Stomach (tissue), 9 donors: ENCODE measurements around the gene VCP. TPM values are rescaled to one million over a fixed set of nuclear protein-coding genes. Genes with fewer than 3 reads are reported as not detected.

Experiments used
- DNase-seq, 2 donors: peaks; one replicate each; pipeline versions ENCODE4 v3.0.0 to v3.0.0-alpha.2; 2013 to 2019
- H3K27ac ChIP-seq, 5 donors: fragments of 200-600 bp in 4 of 5; sonication (generic) in 4 of 5; one replicate each; pipeline ENCODE4 v1.5.1; 2013 to 2019; ENCODE audit warnings: mild to moderate bottlenecking in 1 of 5, moderate library complexity in 1 of 5
- H3K27me3 ChIP-seq, 3 donors: fragments of 200-600 bp; sonication (generic); one replicate each; pipeline ENCODE4 v1.5.1; 2017 to 2019; ENCODE audit warnings: mixed run types in 1 of 3
- H3K36me3 ChIP-seq, 4 donors: fragments of 200-600 bp; sonication (generic); 1 replicate in 3 of 4; 2 replicates in 1 of 4; pipeline ENCODE4 v1.5.1; 2016 to 2019
- H3K4me1 ChIP-seq, 4 donors: fragments of 200-600 bp; sonication (generic); one replicate each; pipeline ENCODE4 v1.5.1; 2016 to 2019
- H3K4me3 ChIP-seq, 4 donors: fragments of 200-600 bp; sonication (generic) in 3 of 4; one replicate each; pipeline ENCODE4 v1.5.1; 2016 to 2019; ENCODE audit warnings: mild to moderate bottlenecking in 1 of 4
- H3K9me3 ChIP-seq, 4 donors: fragments of 200-600 bp; sonication (generic); one replicate each; pipeline ENCODE4 v1.5.1; 2016 to 2019
- EP300 ChIP-seq: sonication (generic); formaldehyde crosslinking; IDR thresholded peaks from one replicate; pipeline ENCODE4 v1.6.1; 2017; ENCODE audit warnings: antibody characterized with exemption
- POLR2A ChIP-seq, 4 donors: fragments of 450-650 bp; IDR thresholded peaks; one replicate each; pipeline ENCODE4 v1.6.1; 2016; ENCODE audit warnings: antibody characterized with exemption in 4 of 4, control low read depth in 2 of 4, mild to moderate bottlenecking in 1 of 4, moderate library complexity in 1 of 4
- POLR2AphosphoS5 ChIP-seq, 3 donors: sonication (generic); formaldehyde crosslinking; IDR thresholded peaks; one replicate each; pipeline ENCODE4 v1.6.1; 2016; ENCODE audit warnings: antibody characterized with exemption in 3 of 3
- WGBS, 5 donors: extraction: QIAGEN DNeasy Blood & Tissue Kit in 3 of 5; methylation state at CpG; one replicate each; pipeline versions ENCODE4 v1.1.5 to v1.1.7; 2013 to 2018; 5-methylcytosine and 5-hydroxymethylcytosine counted together
- intact Hi-C: fragments of 100-400 bp; cut with DNase I; formaldehyde crosslinking; loops from one replicate; pipeline ENCODE4 v1.15.1; 2023; ENCODE audit warnings: low total_unique reads
- polyA plus RNA-seq, 3 donors: library from polyadenylated mRNA; stranded (reverse); fragments of 200-250 nt; gene quantifications; one replicate each; pipeline ENCODE4 v1.2.3, GENCODE V29; 2013
- total RNA-seq, 5 donors: library from RNA; depleted of rRNA; stranded (reverse); fragments of >200 nt; gene quantifications; one replicate each; pipeline versions ENCODE4 v1.1.0 to v1.2.3, GENCODE V29; 2014 to 2016
- TF ChIP-seq, protein P1 (sequence below), 7 experiments: fragments of 450-650 bp in 4 of 7; fragments of 200-600 bp in 3 of 7; sonication (generic) in 3 of 7; IDR thresholded peaks; one replicate each; pipeline ENCODE4 v1.5.1; 2016 to 2019; ENCODE audit warnings: antibody characterized with exemption in 7 of 7, control low read depth in 2 of 7, mild to moderate bottlenecking in 1 of 7
- donor health status: healthy with polysubstance abuse.
- donor health status: Bipolar disorder and iron deficiency.
- donor health status: healthy.

Gene VCP
- total and polyA plus RNA-seq, 8 donors = 53.2 to 238 (median 113) TPM

DNA sequence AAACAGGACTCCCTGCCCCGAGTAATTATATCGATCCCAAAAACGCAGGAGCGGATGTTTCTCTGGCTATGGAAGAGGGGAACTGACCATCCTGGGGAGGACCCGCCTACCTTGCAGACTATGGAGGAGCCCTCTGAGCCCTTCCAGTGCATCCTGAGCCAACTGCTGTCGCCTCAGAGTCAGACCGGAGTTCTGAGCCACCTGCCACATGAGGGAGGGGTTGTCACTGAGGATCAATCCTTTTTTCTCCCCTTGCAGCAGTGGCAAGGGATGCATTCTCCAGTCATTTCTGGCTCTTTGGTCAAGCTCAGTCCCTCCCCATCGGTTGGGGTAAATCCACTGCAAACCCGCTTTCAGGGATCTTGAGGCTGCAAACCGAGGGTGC, 6.6 kb upstream of the VCP start:
- peak overlapping the region; percentile 61 to 76 (median 70) for H3K4me3 ChIP-seq
- no peaks in the 10 kb centered on the region for H3K9me3 ChIP-seq
- peaks cover 14 to 28% (median 26%) of the 10 kb centered on the region in 4 donors for H3K4me1 ChIP-seq
- WGBS, 5 donors = 0 to 14% (median 6%) methylated on average over 7 to 10 of the region's 10 CpGs
- no peak for DNase-seq
- H3K36me3 ChIP-seq = peaks cover 0 to 29% (median 21%) of the 10 kb centered on the region in 4 donors
- TF ChIP-seq POLR2A (IDR thresholded peaks at IDR 0.05) = no peak
- TF ChIP-seq, protein P1, sequence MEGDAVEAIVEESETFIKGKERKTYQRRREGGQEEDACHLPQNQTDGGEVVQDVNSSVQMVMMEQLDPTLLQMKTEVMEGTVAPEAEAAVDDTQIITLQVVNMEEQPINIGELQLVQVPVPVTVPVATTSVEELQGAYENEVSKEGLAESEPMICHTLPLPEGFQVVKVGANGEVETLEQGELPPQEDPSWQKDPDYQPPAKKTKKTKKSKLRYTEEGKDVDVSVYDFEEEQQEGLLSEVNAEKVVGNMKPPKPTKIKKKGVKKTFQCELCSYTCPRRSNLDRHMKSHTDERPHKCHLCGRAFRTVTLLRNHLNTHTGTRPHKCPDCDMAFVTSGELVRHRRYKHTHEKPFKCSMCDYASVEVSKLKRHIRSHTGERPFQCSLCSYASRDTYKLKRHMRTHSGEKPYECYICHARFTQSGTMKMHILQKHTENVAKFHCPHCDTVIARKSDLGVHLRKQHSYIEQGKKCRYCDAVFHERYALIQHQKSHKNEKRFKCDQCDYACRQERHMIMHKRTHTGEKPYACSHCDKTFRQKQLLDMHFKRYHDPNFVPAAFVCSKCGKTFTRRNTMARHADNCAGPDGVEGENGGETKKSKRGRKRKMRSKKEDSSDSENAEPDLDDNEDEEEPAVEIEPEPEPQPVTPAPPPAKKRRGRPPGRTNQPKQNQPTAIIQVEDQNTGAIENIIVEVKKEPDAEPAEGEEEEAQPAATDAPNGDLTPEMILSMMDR (IDR thresholded peaks at IDR 0.05) = no peak
- no peak for TF ChIP-seq POLR2AphosphoS5 (IDR thresholded peaks at IDR 0.05)
- no peak for TF ChIP-seq EP300
- intact Hi-C loops = no loop called here
- peak overlapping the region; percentile 58 to 87 (median 84) for H3K27ac ChIP-seq
- H3K27me3 ChIP-seq = no peaks in the 10 kb centered on the region

DNA sequence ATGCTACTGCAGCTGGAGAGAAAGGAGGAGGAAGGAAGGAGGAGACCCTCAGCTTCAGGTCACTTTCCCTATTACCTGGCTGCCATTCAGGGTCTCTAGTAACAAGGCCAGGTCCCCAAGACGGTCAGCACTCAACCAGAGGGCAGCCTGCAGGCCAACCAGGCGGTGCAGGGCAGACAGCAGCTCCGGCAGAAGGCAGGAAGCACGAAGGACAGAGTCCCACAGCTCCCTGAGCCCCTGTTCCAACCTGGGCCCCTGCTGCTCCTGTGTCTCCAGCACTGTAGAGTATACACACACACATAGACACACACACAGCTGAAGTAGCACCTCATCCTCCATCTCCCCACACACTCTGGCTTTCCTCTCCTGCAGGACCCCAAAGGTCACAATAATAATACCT, 5.6 kb upstream of the VCP start:
- no peaks in the 10 kb centered on the region for H3K9me3 ChIP-seq
- no peaks in the 10 kb centered on the region for H3K27me3 ChIP-seq
- intact Hi-C loops = no loop called here
- no peak overlapping the region for H3K27ac ChIP-seq
- H3K4me1 ChIP-seq = peaks cover 14 to 32% (median 28%) of the 10 kb centered on the region in 4 donors
- TF ChIP-seq, protein P1 (IDR thresholded peaks at IDR 0.05) = no peak
- no peak for TF ChIP-seq POLR2AphosphoS5 (IDR thresholded peaks at IDR 0.05)
- no peak for TF ChIP-seq POLR2A (IDR thresholded peaks at IDR 0.05)
- no peak for TF ChIP-seq EP300
- no peak overlapping the region for H3K4me3 ChIP-seq
- 56 to 76% (median 68%) methylated on average over 4 of the region's 4 CpGs; no CpG with 5 or more reads in 1 of the 5 donors for WGBS, 5 donors
- DNase-seq = no peak
- H3K36me3 ChIP-seq = peaks cover 0 to 32% (median 22%) of the 10 kb centered on the region in 4 donors

DNA sequence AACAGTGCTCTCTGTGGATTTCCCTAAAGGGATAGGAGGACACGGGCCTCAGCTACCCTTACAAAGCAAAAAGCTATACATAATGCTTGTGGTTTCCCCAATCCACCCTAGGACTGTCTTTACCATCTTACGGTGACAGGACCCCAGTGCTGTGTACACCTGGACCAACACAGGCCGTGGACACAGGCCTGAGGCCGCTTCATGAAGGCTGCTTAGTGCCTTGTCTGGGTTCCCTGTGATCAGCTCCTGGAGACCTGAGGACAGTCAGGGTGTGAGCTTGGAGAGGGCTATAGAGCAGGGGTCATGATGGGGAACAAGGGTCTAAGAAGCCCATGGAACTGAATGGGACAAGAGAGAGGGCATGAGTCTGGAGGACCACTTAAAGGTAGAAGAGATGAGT, 4.4 kb upstream of the VCP start:
- H3K27me3 ChIP-seq = no peaks in the 10 kb centered on the region
- H3K27ac ChIP-seq = no peak overlapping the region
- no peak for TF ChIP-seq POLR2AphosphoS5 (IDR thresholded peaks at IDR 0.05)
- TF ChIP-seq EP300 = no peak
- TF ChIP-seq POLR2A (IDR thresholded peaks at IDR 0.05) = no peak
- TF ChIP-seq, protein P1 (IDR thresholded peaks at IDR 0.05) = no peak
- H3K4me3 ChIP-seq = no peak overlapping the region
- DNase-seq = no peak
- peaks cover 0 to 32% (median 22%) of the 10 kb centered on the region in 4 donors for H3K36me3 ChIP-seq
- 95 to 100% (median 96%) methylated on average over 3 to 4 of the region's 4 CpGs for WGBS, 5 donors
- H3K4me1 ChIP-seq = peaks cover 14 to 35% (median 32%) of the 10 kb centered on the region in 4 donors
- H3K9me3 ChIP-seq = no peaks in the 10 kb centered on the region
- intact Hi-C loops = no loop called here

DNA sequence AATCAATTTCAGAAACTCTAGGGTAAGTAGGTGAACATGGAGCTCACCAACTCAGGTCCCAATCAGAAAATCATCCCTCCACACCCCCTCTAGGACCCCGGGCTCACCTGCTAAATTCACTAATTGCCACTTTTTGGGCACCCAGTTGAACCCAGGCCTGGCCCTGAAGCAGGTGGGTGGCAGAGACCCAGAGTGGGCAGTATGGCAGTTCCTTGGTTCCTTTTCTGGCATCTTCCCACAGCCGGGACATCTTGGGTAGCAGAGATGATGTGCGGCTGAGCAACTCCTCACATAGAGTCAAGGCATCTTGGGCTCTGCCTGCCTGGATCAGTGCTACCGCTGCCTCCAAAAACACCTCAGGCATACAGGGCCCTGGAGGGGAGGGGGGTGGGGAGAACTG, 2.9 kb upstream of the VCP start:
- Histone ChIP-seq H3K36me3 (peaks cover 0 to 32% (median 22%) of the 10 kb centered on the region in 4 donors), H3K27ac (no peak overlapping the region), H3K4me1 (peaks cover 20 to 45% (median 37%) of the 10 kb centered on the region in 4 donors), H3K27me3 (no peaks in the 10 kb centered on the region), H3K4me3 (no peak overlapping the region), H3K9me3 (no peaks in the 10 kb centered on the region)
- DNase-seq = no peak
- 97 to 100% (median 99%) methylated on average over 4 of the region's 4 CpGs for WGBS, 5 donors
- TF ChIP-seq POLR2AphosphoS5 (IDR thresholded peaks at IDR 0.05) (no peak), POLR2A (IDR thresholded peaks at IDR 0.05) (no peak), EP300 (no peak)
- TF ChIP-seq, protein P1 (IDR thresholded peaks at IDR 0.05) = no peak
- intact Hi-C loops = no loop called here
